K562 (cell line): ENCODE measurements around the gene ZBTB48. TPM values are rescaled to one million over a fixed set of nuclear protein-coding genes. Genes with fewer than 3 reads are reported as not detected.
A peak's percentile ranks its signal among the peaks of the same experiment; 100 is the strongest.

Source experiments
- ATAC-seq: fragments of 200-7000 bp; cut with Tn5 transposase; 3 replicates; pipeline ENCODE4 v1.9.1; 2020; ENCODE audit warnings: moderate library complexity
- BruUV-seq: library from RNA; stranded (reverse); fragments of 400-500 nt; replicated peaks from 2 replicates; lab custom pipeline; 2021; lab: Mats Ljungman, UMichigan
- CTCF ChIA-PET: fragments of 300-600 bp; formaldehyde crosslinking; extraction: SDS; loops from one replicate; lab custom pipeline; 2021; ENCODE audit warnings: low intra/inter-chr PET ratio; lab: Yijun Ruan, JAX
- POLR2A ChIA-PET: fragments of 300-600, 350-650 bp; sonication (Branson Sonifier 250); formaldehyde crosslinking; extraction: SDS; loops from one replicate; lab custom pipeline; 2021; ENCODE audit warnings: antibody characterized with exemption, inconsistent platforms; lab: Yijun Ruan, JAX
- DNase-seq, 4 experiments: peaks; one replicate each; pipeline versions ENCODE4 v3.0.0 to v3.0.0-alpha.2; 2011 to 2018; ENCODE audit warnings: low spot score in 3 of 4, mixed read lengths in 3 of 4; ENCODE audit errors: extremely low read depth in 1 of 4
- FAIRE-seq: peaks from 2 replicates; lab custom pipeline; 2011; peaks lifted over from hg19 to GRCh38; lab: Jason Lieb, UNC
- H2AFZ ChIP-seq: 2 replicates; pipeline ENCODE4 v1.6.0; 2011; ENCODE audit warnings: low read depth, low read length, control low read depth, inconsistent platforms
- H3K27ac ChIP-seq: fragments of 200-600 bp; 3 replicates; pipeline ENCODE4 v1.8.0; 2011; ENCODE audit warnings: low read depth, mild to moderate bottlenecking, control low read depth, inconsistent platforms, low read length, moderate library complexity, mixed read lengths; ENCODE audit errors: extremely low read depth
- H3K27me3 ChIP-seq, 2 experiments: fragments of 300-600 bp in 1 of 2; 2 replicates in 1 of 2; 3 replicates in 1 of 2; pipeline versions ENCODE4 v1.6.0 to v1.8.0; 2011; ENCODE audit warnings: inconsistent platforms in 2 of 2, low read length in 2 of 2, mild to moderate bottlenecking in 1 of 2, mixed read lengths in 1 of 2, moderate library complexity in 1 of 2; ENCODE audit not compliant: control insufficient read depth in 2 of 2, insufficient read depth in 2 of 2
- H3K36me3 ChIP-seq: fragments of 300-600 bp; 3 replicates; pipeline ENCODE4 v1.8.0; 2011; ENCODE audit warnings: mild to moderate bottlenecking, low read length, inconsistent platforms; ENCODE audit not compliant: control insufficient read depth, insufficient read depth
- H3K4me1 ChIP-seq, 2 experiments: fragments of 200-600 bp in 1 of 2; replicated peaks in 1 of 2; 2 replicates in 1 of 2; 3 replicates in 1 of 2; pipeline versions ENCODE4 v1.5.1 to v1.8.0; 2011; ENCODE audit warnings: inconsistent platforms in 2 of 2, low read length in 2 of 2, mild to moderate bottlenecking in 1 of 2, mixed read lengths in 1 of 2, moderate library complexity in 1 of 2; ENCODE audit not compliant: control insufficient read depth in 2 of 2, insufficient read depth in 2 of 2
- H3K4me2 ChIP-seq: 2 replicates; pipeline ENCODE4 v1.6.1; 2011; ENCODE audit warnings: low read length, control low read depth, inconsistent platforms, mixed read lengths; ENCODE audit not compliant: insufficient read depth
- H3K4me3 ChIP-seq: fragments of 200-600 bp; sonication (generic), shearing (Covaris generic); 2 replicates; pipeline ENCODE4 v1.5.1; 2016; ENCODE audit warnings: control low read depth, inconsistent platforms
- H3K79me2 ChIP-seq: fragments of 200-600 bp; 3 replicates; pipeline ENCODE4 v1.8.0; 2011; ENCODE audit warnings: low read length, inconsistent platforms; ENCODE audit not compliant: control insufficient read depth, insufficient read depth
- H3K9ac ChIP-seq, 2 experiments: 2 replicates each; pipeline versions ENCODE4 v1.6.0 to v1.6.1; 2011; ENCODE audit warnings: low read depth in 2 of 2, low read length in 2 of 2, control low read depth in 1 of 2, inconsistent platforms in 1 of 2, mild to moderate bottlenecking in 1 of 2, mixed read lengths in 1 of 2; ENCODE audit not compliant: insufficient read depth in 1 of 2
- H3K9me1 ChIP-seq: one replicate; pipeline ENCODE4 v1.6.0; 2011; ENCODE audit warnings: inconsistent platforms, mild to moderate bottlenecking, low read length, moderate library complexity; ENCODE audit not compliant: control insufficient read depth, insufficient read depth
- H3K9me3 ChIP-seq: replicated peaks from 2 replicates; pipeline ENCODE4 v1.5.1; 2011; ENCODE audit warnings: low read depth, low read length, inconsistent platforms; ENCODE audit not compliant: control insufficient read depth, insufficient read depth
- H4K20me1 ChIP-seq: replicated peaks from 2 replicates; pipeline ENCODE4 v1.6.1; 2011; ENCODE audit warnings: low read length, inconsistent platforms, mixed read lengths; ENCODE audit not compliant: control insufficient read depth, insufficient read depth
- FOXA3 ChIP-seq, 2 experiments: fragments of 450-650 bp in 1 of 2; sonication (generic) in 1 of 2; formaldehyde crosslinking; IDR thresholded peaks in 1 of 2; conservative IDR thresholded peaks in 1 of 2; 2 replicates each; pipeline versions ENCODE4 v1.4.0 to v1.8.0; 2020 to 2022; ENCODE audit warnings: mild to moderate bottlenecking in 2 of 2, missing genetic modification reagents in 1 of 2
- MAFF ChIP-seq: IDR thresholded peaks from 2 replicates; pipeline ENCODE4 v1.6.1; 2012; ENCODE audit warnings: low read length, improper control_type of control experiment
- MNT ChIP-seq, 2 experiments: fragments of 450-650 bp; conservative IDR thresholded peaks; 2 replicates each; pipeline ENCODE4 v1.6.1; 2017; ENCODE audit warnings: mild to moderate bottlenecking in 2 of 2, moderate library complexity in 2 of 2
- RBM15 ChIP-seq: fragments of 200-400 bp; formaldehyde crosslinking; IDR thresholded peaks from 2 replicates; pipeline ENCODE4 v1.6.1; 2018; ENCODE audit warnings: mild to moderate bottlenecking, low read length, moderate library complexity; ENCODE audit not compliant: insufficient read depth
- RERE ChIP-seq: sonication (generic); formaldehyde crosslinking; IDR thresholded peaks from 2 replicates; pipeline ENCODE4 v1.8.0; 2023; ENCODE audit warnings: missing genetic modification reagents, mild to moderate bottlenecking, borderline replicate concordance
- ZNF184 ChIP-seq: sonication (generic); formaldehyde crosslinking; IDR thresholded peaks from 2 replicates; pipeline ENCODE4 v1.5.0; 2020; ENCODE audit warnings: missing genetic modification reagents
- ZNF551 ChIP-seq: fragments of 250-450 bp; sonication (Bioruptor Pico); IDR thresholded peaks from 2 replicates; pipeline ENCODE4 v1.5.0; 2021; ENCODE audit warnings: mild to moderate bottlenecking, moderate library complexity
- WGBS: fragments of 100-300 bp; shearing (Covaris generic); methylation state at CpG from one replicate; pipeline ENCODE4 v1.1.6; 2016; ENCODE audit warnings: low coverage, mixed read lengths; ENCODE audit not compliant: insufficient coverage; ENCODE audit errors: missing lambda C conversion rate; 5-methylcytosine and 5-hydroxymethylcytosine counted together
- in situ Hi-C: fragments of 300-500 bp; cut with MboI; formaldehyde crosslinking; loops from 4 replicates; pipeline ENCODE4 v1.15.0; 2018; ENCODE audit warnings: inconsistent platforms, mixed read lengths
- intact Hi-C: fragments of 100-400 bp; cut with micrococcal nuclease; formaldehyde crosslinking; loops from 2 replicates; pipeline ENCODE4 v1.14.2; 2022
- polyA plus RNA-seq, 8 experiments: library from polyadenylated mRNA; depleted of rRNA in 4 of 8; stranded (reverse) in 5 of 8; unstranded in 3 of 8; fragments of >200 nt; fragmentation: Nextera tagmentation in 2 of 8; fragmentation: Illumina TruSeq in 1 of 8; extraction: Ambion mirVana in 2 of 8; extraction: Trizol in 1 of 8; gene quantifications; 2 replicates each; pipeline versions ENCODE4 v1.2.1 to v1.2.3, GENCODE V29; 2011 to 2014; ENCODE audit warnings: inconsistent platforms in 1 of 8, missing spikeins in 1 of 8
- total RNA-seq, 7 experiments: library from RNA; depleted of rRNA in 6 of 7; stranded (reverse); fragments of >200 nt in 6 of 7; fragmentation: Illumina TruSeq in 2 of 7; extraction: Trizol in 2 of 7; gene quantifications; 2 replicates each; pipeline versions ENCODE4 v1.2.1 to v1.2.3, GENCODE V29; 2011 to 2021; ENCODE audit warnings: low replicate concordance in 1 of 7
- TF ChIP-seq, protein P1 (sequence below): fragments of 250-450 bp; sonication (Bioruptor Pico); IDR thresholded peaks from 2 replicates; pipeline ENCODE4 v1.8.0; 2022; ENCODE audit warnings: moderate library complexity, mild to moderate bottlenecking, inconsistent platforms

Gene ZBTB48
- total and polyA plus RNA-seq, 9 of the 15 experiments (the other 6 are each of a cell fraction or from before 2014, with no cell fraction given): 1.9 to 66.9 (median 29.5) TPM

DNA sequence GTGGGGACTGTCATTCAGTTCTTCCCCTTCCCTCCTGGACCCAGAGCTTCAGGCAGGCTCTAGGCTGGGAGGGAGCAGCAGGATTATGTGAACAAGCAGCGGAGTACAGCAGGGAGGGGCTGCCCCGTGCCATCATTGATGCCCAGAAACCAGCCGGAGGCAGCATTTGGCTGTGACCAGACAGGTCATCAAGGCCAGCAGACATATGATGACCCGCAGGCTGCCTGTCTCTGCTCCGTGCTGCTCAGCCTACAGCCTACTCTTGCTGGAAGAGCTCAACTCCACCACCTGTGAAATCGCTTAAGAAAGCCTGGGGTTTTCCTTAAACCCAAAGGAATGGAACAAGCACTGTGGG lies 18.0 kb downstream of the ZBTB48 start:
- DNase-seq: no peak
- TF ChIP-seq FOXA3 (CRISPR knock-in tag; conservative IDR thresholded peaks at IDR 0.05 in 1 of 2, IDR thresholded peaks at IDR 0.05 in 1 of 2) (0 out of 4 replicates have a peak, but pooled peaks of 1 of the 2 experiments have one; percentile 48), RERE (CRISPR knock-in tag) (no peak), MNT (conservative IDR thresholded peaks at IDR 0.05) (no peak), RBM15 (no peak), ZNF184 (CRISPR knock-in tag) (no peak), MAFF (no peak), ZNF551 (no peak)
- TF ChIP-seq, protein P1, sequence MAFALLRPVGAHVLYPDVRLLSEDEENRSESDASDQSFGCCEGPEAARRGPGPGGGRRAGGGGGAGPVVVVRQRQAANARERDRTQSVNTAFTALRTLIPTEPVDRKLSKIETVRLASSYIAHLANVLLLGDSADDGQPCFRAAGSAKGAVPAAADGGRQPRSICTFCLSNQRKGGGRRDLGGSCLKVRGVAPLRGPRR (CRISPR knock-in tag): no peak
- TF ChIP-seq, all 486 proteins: peak for 1
- Histone ChIP-seq H3K9me1 (peaks cover 23% of the 10 kb centered on the region), H3K4me3 (no peak overlapping the region), H2AFZ (no peak overlapping the region), H3K4me2 (no peak overlapping the region), H4K20me1 (peaks cover 57% of the 10 kb centered on the region), H3K4me1 (peaks cover 23 to 55% of the 10 kb centered on the region in 2 experiments), H3K9ac (peak overlapping the region in 1 of 2 experiments; percentile 60; a peak in 2 of 4 replicates), H3K36me3 (peaks cover 79% of the 10 kb centered on the region), H3K79me2 (peaks cover 78% of the 10 kb centered on the region), H3K27ac (no peak overlapping the region), H3K27me3 (no peaks in the 10 kb centered on the region), H3K9me3 (no peaks in the 10 kb centered on the region)
- intact Hi-C loops (no loop called here), in situ Hi-C loops (no loop called here)
- ChIA-PET CTCF (no interaction called here), POLR2A (interaction anchor here (0.6 to 10.7 kb wide), 6 partner anchors 12 to 336 kb away, joined by 3 to 221 read pairs (median 3); partner anchors contain the start of gene ZBTB48)
- ATAC-seq (no peak), FAIRE-seq (no peak)
- BruUV-seq: no TSS peak
- WGBS: 93% methylated on average over 5 of the region's 6 CpGs
